Fibroblast of skin of right biceps (primary cell): Measurements from ENCODE around the gene MYH16.
A peak's percentile ranks its signal among the peaks of the same experiment; 100 is the strongest.
"Not testable (repeated sequence)": the region's sequence is repeated elsewhere in the genome, so short reads cannot be mapped to it uniquely, and the experiment has no call there.

Source experiments
- DNase-seq: peaks from one replicate; pipeline ENCODE4 v3.0.0-alpha.2; 2013

Gene MYH16

GRCh38 chr7:99260395-99260794, 12.2 kb upstream of the MYH16 start:
- no peak for DNase-seq

- no peak for DNase-seq
Measured at GRCh38 chr7:99261646-99262045, 11.0 kb upstream of the MYH16 start.

DNA sequence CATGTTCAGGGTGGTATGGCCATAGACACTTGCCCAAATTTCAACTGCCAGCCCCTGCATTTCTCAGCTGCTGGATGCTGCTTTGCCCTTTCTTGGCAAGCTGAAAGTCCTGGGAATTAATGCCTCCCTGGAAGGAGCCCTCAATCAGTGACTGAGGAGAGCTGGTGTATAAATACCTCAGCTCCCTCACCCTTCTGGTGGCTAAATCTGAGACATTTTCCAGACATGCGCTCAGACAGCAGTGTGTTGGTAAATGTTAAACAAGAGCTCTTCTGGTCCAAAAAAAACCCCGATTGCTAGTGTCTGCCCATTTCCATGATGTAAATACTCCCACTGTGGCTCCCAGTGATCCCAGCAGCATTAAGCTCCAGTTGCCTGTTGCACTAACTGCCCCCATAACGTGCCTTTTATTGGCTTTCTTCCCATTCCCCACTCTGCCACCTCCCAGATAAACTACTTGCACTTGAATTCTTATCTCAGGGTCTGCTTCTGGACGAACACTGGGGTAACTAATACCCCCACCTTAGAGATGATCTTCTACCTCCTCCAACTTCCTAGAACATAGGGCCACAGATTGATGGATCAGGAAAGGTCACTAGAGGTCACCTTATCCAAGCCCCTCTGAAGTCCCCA, 6.7 kb upstream of the MYH16 start:
- DNase-seq = no peak

DNA sequence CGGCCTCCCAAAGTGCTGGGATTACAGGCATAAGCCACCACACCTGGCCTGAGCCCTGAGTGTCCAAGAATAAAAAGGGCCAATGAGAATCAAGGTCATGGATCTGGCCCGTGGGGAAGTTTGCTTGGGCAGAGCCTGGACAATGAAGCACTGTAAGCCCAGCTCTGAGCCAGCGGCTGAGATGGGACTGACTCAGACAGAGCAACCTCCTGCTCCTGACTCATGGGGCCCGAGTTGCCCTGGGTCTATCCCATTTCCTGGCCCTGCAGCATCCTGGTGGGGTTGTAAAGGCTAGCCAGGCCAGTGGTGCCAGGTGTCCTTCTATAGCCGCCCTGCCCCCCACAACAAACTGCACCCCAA, 5.2 kb upstream of the MYH16 start:
- DNase-seq = peak; percentile 68

GRCh38 chr7:99267841-99268576, 4.6 kb upstream of the MYH16 start:
- DNase-seq = peak; percentile 18

DNA sequence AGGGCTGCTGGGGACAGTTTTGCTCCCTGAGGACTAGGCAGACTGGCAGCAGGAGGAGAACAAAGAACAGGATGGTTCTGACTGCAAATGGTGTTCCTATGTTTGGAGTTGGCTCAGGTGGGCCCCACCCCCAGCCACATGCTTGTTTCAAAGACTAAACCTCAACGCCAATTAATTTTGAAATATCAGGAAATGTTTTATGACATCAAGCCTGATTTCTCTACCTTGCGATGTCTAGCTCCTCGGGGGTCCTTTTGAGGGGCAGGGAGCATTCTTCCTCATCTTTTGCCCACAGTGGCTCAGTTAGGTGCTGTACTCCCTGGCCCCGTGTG, 4.1 kb upstream of the MYH16 start:
- DNase-seq = no peak

DNA sequence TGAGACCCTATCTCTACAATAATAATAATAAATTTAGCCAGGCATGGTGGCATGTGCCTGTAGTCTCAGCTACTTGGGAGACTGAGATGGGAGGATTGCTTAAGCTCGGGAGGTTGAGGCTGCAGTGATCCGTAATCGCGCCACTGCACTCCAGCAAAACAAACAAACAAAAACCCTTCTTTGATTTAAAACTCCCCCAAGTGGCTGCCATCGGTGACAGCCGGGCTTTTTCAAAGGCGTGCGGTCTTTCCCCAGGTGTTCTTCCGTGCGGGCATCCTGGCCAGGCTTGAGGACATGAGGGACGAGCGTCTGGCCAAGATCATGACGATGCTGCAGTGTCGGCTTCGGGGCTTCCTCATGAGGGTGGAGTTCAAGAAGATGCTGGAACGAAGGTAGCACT, 1.9 kb upstream of the MYH16 start:
- no peak for DNase-seq

DNA sequence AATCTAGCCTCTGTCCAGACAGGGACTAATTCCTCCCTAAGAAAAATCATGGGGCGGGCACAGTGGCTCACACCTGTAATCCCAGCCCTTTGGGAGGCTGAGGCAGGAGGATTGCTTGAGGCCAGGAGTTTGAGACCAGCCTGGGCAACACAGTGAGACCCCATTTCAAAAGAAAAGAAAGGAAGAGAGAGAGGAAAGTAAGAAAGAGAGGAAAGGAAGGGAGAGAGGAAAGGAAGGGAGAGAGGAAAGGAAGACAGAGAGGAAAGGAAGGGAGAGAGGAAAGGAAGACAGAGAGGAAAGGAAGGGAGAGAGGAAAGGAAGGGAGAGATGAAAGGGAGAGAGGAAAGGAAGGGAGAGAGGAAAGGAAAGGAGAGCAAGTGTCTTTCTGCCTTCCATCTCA, 922 bp downstream of the MYH16 start:
- DNase-seq = not testable (repeated sequence)

DNA sequence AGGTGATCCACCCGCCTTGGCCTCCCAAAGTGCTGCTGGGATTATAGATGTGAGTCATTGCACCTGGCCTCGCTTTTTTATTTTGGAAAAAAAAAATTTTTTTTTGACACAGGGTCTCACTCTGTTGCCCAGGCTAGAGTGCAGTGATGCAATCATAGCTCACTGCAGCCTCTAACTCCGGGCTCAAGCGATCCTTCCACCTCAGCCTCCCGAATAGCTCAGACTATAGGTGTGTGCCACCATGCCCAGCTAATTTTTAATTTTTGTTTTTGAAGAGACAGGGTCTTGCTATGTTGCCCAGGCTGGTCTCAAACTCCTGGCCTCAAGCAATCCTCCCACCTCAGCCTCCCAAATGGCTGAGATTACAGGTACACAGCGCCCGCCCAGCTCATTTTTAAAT, 2.3 kb downstream of the MYH16 start:
- not testable (repeated sequence) for DNase-seq

DNA sequence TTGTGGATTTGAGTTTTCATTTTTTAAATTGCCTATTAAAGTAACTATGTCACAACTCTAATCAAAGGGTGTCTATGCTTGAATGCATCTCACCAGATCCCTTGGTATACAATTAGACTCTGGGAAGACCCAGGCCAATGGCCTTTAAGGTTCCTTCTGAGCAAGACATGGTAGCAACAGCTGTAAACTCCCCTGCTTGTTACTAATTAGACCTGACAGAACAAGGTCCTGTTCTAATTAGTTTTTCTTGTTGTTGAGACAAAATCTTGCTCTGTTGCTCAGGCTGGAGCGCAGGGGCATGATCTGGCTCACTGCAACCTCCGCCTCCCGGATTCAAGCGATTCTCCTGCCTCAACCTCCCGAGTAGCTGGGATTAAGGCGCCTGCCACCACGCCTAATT, 2.9 kb downstream of the MYH16 start:
- DNase-seq = no peak

GRCh38 chr7:99278180-99278579, 5.5 kb downstream of the MYH16 start:
- DNase-seq = no peak

DNA sequence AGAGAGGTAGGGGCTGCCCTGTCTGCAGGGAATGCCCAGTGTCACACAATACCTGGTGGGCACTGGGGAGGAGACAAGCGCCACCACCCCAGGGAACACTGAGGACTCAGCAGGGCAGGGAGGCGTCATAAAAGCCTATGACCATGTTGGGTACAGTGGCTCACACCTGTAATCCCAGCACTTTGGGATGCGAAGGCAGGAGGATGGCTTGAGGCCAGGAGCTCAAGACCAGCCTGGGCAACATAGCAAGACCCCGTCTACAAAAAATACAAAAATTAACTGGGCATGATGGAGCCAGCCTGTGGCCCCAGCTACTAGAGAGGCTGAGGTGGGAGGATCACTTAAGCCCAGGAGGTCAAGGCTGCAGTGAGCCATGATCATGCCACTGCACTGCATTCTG, 11.5 kb downstream of the MYH16 start:
- not testable (repeated sequence) for DNase-seq

GRCh38 chr7:99287779-99288534, 15.3 kb downstream of the MYH16 start:
- DNase-seq = no peak

GRCh38 chr7:99289185-99289584, 16.5 kb downstream of the MYH16 start:
- no peak for DNase-seq

DNA sequence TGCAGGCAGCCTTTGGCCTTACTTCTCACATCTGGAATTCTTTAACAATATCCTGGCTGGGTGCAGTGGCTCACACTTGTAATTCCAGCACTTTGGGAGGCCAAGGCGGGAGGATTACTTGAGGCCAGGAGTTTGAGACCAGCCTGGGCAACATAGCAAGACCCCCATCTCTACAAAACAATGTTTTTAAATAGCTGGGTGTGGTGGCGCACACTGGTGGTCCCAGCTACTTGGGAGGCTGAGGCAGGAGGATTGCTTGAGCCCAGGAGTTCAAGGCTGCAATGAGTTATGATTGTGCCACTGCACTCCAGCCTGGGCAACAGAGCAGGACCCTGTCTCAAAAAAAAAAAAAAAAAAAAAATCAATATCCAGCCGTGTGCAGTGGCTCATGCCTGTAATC, 17.5 kb downstream of the MYH16 start:
- DNase-seq = not testable (repeated sequence)

- no peak for DNase-seq
Measured at GRCh38 chr7:99290980-99291607, 18.5 kb downstream of the MYH16 start.

GRCh38 chr7:99292127-99292526, 19.5 kb downstream of the MYH16 start:
- DNase-seq = no peak

DNA sequence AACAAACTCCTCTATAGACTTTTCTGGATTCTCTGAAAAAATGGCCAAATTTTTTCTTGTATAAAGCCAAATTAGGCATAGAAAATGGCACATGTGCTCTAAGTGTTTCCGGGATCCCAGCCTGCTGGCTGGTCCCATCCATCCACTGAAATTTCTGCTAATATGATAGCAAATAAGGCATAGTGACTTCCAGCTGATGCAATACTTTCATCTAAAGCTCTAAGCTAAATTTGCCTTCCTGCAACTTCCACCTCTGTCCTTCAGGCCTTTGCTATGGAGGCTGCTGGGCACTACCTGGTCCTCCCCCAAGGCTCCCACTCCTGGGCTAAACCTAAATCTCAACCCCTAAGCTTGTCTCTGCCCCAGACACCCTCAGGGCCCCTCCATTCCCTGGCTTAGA, 20.5 kb downstream of the MYH16 start:
- no peak for DNase-seq

GRCh38 chr7:99293650-99294049, 21.0 kb downstream of the MYH16 start:
- no peak for DNase-seq

GRCh38 chr7:99296471-99296870, 23.8 kb downstream of the MYH16 start:
- no peak for DNase-seq

GRCh38 chr7:99301496-99301895, 28.9 kb downstream of the MYH16 start:
- DNase-seq = no peak

GRCh38 chr7:99305473-99306260, 33.0 kb downstream of the MYH16 start:
- no peak for DNase-seq
